Osteocyte (in vitro differentiated cells): Measurements from ENCODE around the gene PRXL2A. TPM values are rescaled to one million over a fixed set of nuclear protein-coding genes. Genes with fewer than 3 reads are reported as not detected.

Experiments used
- DNase-seq: peaks from one replicate; pipeline ENCODE4 v3.0.0; 2021; ENCODE audit warnings: mixed read lengths; ENCODE audit not compliant: unreplicated experiment; ENCODE audit errors: extremely low spot score
- H3K27ac Mint-ChIP-seq: one replicate; pipeline ENCODE4 v1.8.0; 2021; ENCODE audit warnings: mild to moderate bottlenecking, mixed read lengths; ENCODE audit not compliant: unreplicated experiment
- H3K27me3 Mint-ChIP-seq: one replicate; pipeline ENCODE4 v1.8.0; 2021; ENCODE audit warnings: mixed read lengths; ENCODE audit not compliant: unreplicated experiment
- H3K36me3 Mint-ChIP-seq: one replicate; pipeline ENCODE4 v1.8.0; 2021; ENCODE audit warnings: mixed read lengths; ENCODE audit not compliant: unreplicated experiment
- H3K4me1 Mint-ChIP-seq: one replicate; pipeline ENCODE4 v1.8.0; 2021; ENCODE audit warnings: mixed read lengths; ENCODE audit not compliant: unreplicated experiment
- H3K4me3 Mint-ChIP-seq: one replicate; pipeline ENCODE4 v1.8.0; 2021; ENCODE audit warnings: mild to moderate bottlenecking, moderate library complexity, mixed read lengths; ENCODE audit not compliant: unreplicated experiment
- H3K9me3 Mint-ChIP-seq: one replicate; pipeline ENCODE4 v1.8.0; 2021; ENCODE audit warnings: mixed read lengths; ENCODE audit not compliant: unreplicated experiment
- total RNA-seq: library from RNA; stranded (reverse); gene quantifications from 2 replicates; pipeline ENCODE4 v1.2.1, GENCODE V29; 2021
- TF ChIP-seq, protein P1 (sequence below): fragments of 200-600 bp; sonication (generic); IDR thresholded peaks from 2 replicates; pipeline ENCODE4 v1.5.0; 2021; ENCODE audit warnings: antibody characterized with exemption, mild to moderate bottlenecking, moderate library complexity

Gene PRXL2A
- total RNA-seq, 1 donor from 2014 or later: 56.8 TPM

DNA sequence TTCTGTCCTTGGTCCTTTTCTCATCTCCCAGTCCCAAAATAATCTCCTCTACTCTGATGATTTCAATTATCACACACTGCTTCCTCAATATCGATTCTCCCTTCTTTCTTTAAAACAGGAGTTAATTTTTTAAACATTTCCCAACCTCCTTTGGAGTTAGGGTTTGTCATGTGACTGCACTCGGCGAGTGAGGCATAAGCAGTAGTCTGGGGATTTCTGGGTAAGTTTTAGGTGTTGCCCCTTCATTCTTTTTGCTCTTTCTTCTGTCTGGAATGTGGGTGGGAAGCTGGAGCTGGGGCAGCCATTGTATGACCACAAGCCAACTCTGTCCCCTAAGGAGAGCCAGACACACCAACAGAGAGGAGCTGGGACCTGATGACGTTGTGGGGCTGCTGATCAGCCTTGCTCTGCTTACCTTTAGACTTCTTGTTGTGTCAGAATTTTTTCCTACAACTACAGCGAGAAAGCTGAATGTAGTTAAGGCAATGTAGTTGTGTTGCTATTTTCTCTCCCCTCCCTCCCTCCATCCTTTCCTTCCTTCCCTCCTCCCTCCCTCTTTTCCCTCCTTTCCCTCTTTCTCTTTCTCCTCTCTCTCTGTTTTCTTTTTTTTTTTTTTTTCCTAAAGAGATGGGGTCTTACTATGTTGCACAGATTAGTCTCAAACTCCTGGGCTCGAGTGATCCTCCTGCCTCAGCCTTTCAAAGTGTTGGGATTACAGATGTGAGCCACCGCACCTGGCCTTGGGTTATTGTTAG lies 39.3 kb downstream of the PRXL2A start:
- TF ChIP-seq, protein P1, sequence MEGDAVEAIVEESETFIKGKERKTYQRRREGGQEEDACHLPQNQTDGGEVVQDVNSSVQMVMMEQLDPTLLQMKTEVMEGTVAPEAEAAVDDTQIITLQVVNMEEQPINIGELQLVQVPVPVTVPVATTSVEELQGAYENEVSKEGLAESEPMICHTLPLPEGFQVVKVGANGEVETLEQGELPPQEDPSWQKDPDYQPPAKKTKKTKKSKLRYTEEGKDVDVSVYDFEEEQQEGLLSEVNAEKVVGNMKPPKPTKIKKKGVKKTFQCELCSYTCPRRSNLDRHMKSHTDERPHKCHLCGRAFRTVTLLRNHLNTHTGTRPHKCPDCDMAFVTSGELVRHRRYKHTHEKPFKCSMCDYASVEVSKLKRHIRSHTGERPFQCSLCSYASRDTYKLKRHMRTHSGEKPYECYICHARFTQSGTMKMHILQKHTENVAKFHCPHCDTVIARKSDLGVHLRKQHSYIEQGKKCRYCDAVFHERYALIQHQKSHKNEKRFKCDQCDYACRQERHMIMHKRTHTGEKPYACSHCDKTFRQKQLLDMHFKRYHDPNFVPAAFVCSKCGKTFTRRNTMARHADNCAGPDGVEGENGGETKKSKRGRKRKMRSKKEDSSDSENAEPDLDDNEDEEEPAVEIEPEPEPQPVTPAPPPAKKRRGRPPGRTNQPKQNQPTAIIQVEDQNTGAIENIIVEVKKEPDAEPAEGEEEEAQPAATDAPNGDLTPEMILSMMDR: no peak
- Mint-ChIP-seq H3K27ac (no peak overlapping the region), H3K36me3 (no peaks in the 10 kb centered on the region), H3K27me3 (peaks cover 24% of the 10 kb centered on the region), H3K4me3 (no peak overlapping the region), H3K4me1 (peaks cover 7% of the 10 kb centered on the region), H3K9me3 (no peaks in the 10 kb centered on the region)
- DNase-seq: no peak

DNA sequence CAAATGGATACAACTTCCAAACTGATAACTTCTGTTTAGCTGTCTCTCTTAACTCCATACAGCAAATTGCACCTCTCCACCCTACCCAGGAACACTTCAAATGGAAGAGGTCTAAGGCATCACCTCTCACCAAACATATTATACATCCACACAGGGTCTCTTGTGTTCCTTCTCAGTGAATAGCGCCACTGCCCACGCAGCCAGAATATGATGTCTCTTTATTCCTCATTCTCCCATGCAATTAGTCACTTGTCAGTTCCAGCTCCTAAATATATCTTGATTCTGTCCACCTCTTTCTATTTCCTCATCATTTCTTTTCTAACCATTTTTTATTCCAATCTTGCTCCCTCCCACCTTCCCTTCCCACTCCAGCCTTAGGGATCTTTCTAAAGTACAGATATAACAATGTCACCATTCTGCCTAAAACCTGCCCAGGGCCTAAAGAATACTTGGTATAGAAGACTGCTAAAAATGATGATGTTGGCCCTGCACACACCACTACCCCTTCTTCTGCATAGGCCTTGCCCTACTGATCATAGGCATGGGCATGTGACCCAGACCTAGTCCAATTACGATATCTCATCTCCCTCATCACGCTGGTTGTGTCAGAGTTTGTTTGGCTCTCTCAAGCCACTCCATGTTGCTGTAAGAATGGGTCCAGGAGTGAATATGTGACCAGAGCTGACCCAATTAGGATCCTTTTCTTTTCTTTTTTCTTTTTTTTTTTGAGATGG lies 40.0 kb downstream of the PRXL2A start:
- TF ChIP-seq, protein P1: no peak
- Mint-ChIP-seq H3K36me3 (no peaks in the 10 kb centered on the region), H3K27me3 (peaks cover 24% of the 10 kb centered on the region), H3K9me3 (no peaks in the 10 kb centered on the region), H3K4me3 (no peak overlapping the region), H3K4me1 (peaks cover 8% of the 10 kb centered on the region), H3K27ac (no peak overlapping the region)
- no peak for DNase-seq

DNA sequence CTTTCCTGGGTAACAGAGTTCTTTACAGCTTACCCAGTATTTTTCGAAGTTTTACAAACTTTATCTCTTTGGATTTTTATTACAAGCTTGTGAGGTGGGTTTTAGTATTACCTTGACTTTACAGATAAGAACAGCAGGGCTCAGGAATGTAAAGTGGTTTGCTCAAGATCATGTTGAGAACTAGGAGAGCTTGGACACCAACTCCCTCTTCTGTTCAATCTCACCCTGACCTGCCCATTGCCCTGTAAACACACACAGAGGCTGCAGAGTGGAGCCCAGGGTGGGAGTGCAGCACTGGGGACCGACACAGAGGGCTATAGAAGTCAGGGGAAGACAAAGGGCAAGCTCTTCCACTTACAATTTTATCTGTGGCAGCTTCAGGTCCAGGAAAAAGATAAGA lies 41.2 kb downstream of the PRXL2A start:
- Mint-ChIP-seq H3K27me3 (peaks cover 24% of the 10 kb centered on the region), H3K4me3 (no peak overlapping the region), H3K4me1 (peaks cover 7% of the 10 kb centered on the region), H3K36me3 (no peaks in the 10 kb centered on the region), H3K9me3 (no peaks in the 10 kb centered on the region), H3K27ac (no peak overlapping the region)
- DNase-seq: no peak
- TF ChIP-seq, protein P1: no peak

DNA sequence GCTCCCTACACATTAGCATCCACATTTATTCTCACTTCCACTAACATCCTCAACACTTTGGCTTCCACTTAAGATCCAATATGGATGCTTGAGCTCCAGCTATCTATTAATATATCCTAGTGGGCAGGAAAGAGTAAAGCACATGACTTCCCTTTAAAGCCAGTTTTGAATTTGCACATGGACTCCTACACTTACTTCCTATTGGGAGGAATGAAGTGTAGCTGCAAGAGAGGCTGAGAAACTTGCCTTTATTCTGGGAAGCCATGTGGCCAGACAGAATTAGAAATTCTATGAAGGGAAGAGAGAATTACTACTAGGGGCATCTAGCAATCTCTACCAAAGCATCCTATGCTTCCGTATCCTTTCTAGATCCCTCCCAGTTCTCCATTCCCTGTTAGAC lies 42.8 kb downstream of the PRXL2A start:
- peaks cover 20% of the 10 kb centered on the region for H3K27me3 Mint-ChIP-seq
- H3K4me1 Mint-ChIP-seq: peaks cover 19% of the 10 kb centered on the region
- no peak overlapping the region for H3K4me3 Mint-ChIP-seq
- no peak overlapping the region for H3K27ac Mint-ChIP-seq
- no peaks in the 10 kb centered on the region for H3K36me3 Mint-ChIP-seq
- TF ChIP-seq, protein P1: no peak
- DNase-seq: no peak
- no peaks in the 10 kb centered on the region for H3K9me3 Mint-ChIP-seq

DNA sequence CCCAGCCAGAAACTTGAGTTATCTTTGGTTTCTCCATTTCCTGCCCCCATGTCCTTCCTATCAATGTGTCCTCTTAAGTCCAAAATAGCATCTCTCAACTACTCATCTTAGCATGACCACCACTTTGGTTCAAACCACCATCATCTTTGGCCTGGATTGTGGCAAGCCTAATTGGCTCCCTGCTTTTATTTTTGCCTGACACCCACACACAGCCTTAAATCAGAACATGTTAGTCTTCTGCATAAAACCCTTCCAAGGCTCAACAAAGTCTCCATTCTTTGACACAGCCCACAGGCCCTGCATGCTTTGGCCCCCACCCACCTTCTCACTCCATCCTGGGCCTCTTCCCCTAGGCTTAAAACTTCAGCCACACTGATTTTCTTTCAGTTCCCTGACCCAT lies 43.7 kb downstream of the PRXL2A start:
- no peak overlapping the region for H3K27ac Mint-ChIP-seq
- TF ChIP-seq, protein P1: no peak
- no peaks in the 10 kb centered on the region for H3K9me3 Mint-ChIP-seq
- no peak for DNase-seq
- H3K4me1 Mint-ChIP-seq: peaks cover 23% of the 10 kb centered on the region
- H3K27me3 Mint-ChIP-seq: peaks cover 11% of the 10 kb centered on the region
- H3K36me3 Mint-ChIP-seq: no peaks in the 10 kb centered on the region
- no peak overlapping the region for H3K4me3 Mint-ChIP-seq
